ENCODE results near the gene PHF21B.

Gene PHF21B

DNA sequence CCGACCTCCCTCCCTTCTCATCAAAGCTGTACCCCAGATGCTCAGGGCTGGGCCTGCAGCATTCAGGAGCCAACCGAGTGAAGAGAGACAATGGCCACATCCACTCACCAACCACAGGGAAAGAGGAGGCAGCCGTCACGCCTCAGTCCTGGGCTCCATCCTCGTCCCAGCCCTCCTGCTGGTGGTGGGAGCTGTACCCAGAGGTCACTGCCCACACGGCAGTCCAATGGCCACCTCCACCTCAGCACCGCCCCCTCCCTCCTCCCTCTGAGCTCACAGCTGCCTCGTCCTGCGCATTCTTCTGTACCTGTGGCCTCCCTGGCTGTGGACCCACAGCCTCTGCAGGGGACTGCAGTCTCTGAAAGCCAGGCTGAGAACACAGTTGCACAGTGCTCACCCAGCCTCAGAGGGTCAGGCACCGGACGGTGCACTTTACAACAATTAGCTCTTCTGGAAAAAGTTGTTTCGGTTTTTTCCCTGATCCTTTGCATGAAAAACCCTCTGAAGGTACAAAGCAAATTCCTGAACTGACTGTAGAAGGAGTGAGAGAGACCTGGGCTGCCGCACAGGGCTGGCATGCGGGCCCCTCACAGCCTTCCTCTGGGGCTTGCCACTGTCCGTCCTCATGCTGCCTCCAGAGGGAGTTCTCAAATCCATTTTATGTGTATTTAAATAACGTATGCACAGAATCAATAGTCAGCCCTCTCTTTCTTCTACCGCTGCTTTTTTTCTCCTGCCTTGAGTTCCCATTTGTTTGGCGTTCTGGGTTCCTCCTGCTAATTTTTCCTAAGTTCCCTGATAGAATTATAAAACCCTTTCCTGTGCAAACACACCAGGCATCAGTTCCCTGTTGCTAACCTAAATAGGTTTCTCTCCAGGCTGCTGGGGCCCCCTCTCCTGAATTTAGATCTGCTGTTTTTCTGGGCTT, 52.7 kb downstream of the PHF21B start:
- no peak for DNase-seq

- DNase-seq, result no peak
Measured at GRCh38 chr22:44955102-44955501, 54.7 kb downstream of the PHF21B start.

GRCh38 chr22:44954149-44954548, 55.7 kb downstream of the PHF21B start:
- no peak for DNase-seq

DNA sequence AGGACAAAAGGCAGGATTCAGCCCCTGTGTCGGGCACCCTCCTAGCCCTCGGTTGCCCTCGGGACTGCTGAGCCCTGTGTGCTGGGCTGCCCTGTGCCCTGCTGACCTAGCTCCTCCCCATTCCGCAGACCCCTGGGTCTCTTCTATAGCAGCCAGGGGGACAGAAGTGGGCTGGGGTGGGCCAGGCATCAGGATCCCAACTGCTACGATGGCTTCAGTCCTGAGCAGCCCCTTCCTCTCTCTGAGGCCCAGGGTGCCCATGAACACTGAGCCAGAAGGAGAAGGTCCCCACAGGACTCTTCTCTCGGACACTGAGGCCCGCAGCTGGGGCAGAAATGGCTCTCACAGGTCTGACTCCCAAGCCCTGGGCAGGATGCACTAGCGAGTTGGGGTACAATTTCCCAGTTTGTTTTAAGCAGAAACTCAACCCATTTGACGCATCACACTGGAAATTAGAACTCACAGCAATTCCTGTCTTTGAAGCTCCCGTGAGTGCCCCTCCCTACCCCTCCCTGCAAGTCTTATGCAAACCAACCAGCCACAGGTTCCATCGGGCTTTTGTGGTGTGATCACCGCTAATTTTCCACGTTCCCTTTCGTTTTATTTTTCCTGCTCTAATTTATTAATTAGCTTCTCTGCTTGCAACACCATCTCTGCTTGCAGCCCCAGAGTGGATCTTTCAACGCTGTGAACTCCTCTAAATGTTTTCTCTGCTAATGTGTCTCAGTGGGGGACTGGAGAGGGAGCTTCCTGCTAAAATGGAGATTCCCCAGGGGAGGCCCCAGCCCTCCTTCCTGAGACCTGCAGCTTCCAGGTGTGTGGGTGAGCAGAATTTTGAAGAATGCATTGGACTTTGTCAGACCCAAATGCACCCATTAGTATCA, 56.7 kb downstream of the PHF21B start:
- DNase-seq, result no peak

- no peak for DNase-seq
Measured at GRCh38 chr22:44951510-44951816, 58.3 kb downstream of the PHF21B start.

DNA sequence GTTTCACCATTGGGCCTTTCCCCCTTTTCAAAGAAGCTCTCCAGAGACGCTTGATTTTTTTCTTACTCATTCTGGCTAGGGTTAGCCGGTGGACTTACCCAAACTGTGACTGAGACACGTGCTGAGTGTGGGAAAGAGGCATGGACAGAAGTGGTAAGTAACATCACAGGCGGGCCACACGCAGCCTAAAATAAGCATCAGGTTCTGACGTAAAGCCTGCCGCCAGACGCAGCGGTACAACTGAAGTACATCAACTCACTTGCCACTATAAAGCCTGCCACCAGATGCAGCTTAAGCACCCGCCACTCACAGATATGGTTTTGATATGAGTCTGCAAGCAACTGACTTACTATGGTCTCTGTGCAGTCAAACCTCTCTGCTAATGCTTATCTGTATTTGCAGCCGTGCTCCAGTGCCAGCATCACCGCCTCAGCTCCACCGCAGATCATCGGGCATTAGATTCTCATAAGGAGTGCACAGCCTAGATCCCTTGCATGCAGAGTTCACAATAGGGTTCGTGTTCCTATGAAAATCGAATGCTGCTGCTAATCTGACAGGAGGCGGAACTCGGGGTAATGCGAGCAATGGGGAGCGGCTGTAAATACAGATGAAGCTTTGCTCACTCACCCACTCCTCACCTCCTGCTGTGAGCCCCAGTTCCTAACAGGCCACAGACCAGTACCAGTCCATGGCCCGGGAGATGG, 58.8 kb downstream of the PHF21B start:
- no peak for DNase-seq

DNA sequence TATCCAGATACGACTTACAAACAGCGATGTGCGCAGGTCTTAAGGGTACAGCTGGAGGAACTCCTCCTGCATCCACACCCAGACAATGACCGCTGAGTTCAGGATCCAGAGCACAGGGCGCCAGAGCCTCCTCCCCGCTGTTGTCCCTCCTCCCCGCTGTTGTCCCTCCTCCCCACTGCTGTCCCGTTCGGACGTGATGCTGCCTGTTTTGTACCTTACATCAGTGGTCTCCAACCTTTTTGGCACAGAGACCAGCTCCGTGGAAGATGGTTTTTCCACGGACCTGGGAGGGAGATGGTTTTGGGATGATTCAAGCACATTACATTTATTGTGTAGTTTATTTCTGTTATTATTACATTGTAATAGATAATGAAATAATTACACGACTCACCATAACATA, 62.0 kb downstream of the PHF21B start:
- no peak for DNase-seq

- DNase-seq, result no peak
Measured at GRCh38 chr22:44947049-44947448, 62.8 kb downstream of the PHF21B start.

GRCh38 chr22:44944883-44945601, 64.8 kb downstream of the PHF21B start:
- no peak for DNase-seq

GRCh38 chr22:44943701-44944324, 66.0 kb downstream of the PHF21B start:
- no peak for DNase-seq

DNA sequence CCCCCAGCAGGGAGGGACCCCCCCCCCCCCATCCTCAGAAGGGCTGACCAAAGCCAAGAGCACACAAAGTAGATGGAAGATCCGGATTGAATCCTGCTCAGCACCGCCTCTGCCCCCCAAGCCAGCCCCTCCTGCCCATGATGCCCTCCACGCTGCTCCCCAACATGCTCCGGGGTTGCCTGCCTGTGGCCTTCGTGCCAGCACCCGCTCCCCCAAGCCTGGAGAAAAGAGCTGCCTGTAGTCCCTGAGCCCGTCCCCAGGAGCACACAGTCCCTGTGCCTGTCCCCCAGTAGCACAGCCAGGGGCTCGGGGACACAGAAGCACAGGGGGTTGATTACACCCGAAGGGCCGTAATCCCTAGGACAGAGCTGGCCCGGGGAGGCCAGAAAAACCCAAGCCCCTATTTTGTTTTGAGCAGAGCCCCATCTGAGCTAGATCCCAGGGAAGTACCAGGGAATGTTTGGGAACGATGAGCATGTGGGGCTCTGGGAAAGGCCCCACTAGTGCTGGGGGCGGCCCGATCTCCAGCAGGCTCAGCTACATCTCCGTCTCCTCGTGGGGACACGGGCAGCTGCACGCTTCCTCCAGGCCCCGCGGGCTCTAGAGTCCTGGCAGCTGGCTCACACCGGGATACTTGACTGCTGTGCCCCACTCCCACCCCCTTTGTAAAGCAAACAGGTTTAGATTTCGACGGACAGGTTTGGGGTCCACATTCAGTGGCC, 66.7 kb downstream of the PHF21B start:
- DNase-seq, result no peak

DNA sequence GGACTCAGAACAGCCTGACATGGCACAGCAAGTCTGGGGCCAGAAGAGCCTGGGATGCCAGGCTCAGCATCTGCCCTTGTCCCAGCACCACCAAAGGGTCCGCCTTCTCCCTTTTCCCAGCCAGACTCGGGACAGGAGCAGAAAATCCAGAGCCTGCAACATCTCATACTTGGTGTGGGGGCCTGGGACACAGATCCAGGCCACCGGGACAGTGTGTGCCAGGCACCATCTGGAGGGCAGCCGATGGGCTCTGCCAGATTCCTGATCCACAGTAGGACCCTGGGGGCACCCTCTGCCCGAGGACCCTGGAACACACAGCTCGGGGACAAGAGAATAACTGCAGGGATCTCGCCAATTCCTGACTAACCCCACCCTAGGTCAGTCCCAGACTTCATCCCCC, 67.7 kb downstream of the PHF21B start:
- DNase-seq, result no peak

- no peak for DNase-seq
Measured at GRCh38 chr22:44941207-44941606, 68.6 kb downstream of the PHF21B start.

GRCh38 chr22:44940130-44940529, 69.7 kb downstream of the PHF21B start:
- no peak for DNase-seq

DNA sequence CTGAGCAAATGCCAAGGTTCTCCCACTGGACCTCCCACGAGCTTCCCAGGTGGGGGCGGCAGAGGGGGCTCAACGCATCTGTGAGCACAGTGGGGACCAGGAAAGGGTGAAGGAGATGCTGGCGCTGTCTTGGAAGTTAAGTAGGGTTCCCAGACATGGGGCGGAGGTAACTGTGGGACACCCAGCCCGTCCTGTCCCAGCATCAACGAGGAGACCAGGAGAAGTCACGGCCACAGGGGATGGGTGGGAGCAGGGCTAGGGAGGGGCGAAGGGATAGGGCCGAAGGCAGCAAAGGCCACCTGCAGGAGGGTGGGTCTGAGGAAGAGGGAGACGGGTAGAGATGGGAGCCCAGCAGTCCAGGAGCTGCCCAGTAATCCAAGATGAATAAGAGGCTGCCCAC, 70.4 kb downstream of the PHF21B start:
- no peak for DNase-seq

DNA sequence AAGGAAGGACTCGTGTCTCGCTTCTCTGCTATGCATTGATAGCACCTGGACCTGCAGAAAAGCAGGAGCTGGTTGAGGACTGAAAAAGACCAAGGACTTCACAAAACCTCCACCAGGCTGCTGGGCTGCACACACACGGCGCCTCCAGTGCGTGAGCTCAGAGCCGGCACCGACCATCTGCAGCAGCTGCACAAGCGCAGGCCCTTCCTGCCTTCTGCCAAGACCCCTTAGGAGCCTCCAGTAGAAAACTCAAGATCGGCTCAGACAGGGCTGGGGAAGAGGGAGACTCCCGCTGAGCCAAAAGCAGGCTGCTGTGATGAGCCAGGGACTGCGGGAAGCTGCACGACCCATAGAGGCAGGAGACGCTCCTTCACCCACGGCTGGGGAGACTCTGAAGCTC, 70.9 kb downstream of the PHF21B start:
- DNase-seq, result no peak

DNA sequence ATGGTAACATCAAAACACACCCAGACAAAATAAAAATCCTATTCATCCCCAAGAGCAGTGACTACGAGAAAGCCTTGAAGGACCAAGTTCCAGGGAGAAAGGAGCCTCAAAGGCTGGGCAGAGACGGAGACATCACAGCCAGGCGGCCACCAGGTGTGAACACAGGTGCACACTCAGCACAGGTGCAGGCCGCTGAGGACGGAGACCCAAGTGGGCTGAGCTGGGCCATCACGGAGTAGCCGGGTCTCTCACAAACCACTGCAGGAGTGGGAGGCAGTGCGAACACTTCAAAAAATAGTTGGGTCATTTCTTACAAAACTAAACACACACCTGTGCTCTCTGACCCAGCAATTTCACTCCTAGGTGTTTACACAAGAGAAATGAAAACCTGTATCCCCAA, 72.6 kb downstream of the PHF21B start:
- no peak for DNase-seq

DNA sequence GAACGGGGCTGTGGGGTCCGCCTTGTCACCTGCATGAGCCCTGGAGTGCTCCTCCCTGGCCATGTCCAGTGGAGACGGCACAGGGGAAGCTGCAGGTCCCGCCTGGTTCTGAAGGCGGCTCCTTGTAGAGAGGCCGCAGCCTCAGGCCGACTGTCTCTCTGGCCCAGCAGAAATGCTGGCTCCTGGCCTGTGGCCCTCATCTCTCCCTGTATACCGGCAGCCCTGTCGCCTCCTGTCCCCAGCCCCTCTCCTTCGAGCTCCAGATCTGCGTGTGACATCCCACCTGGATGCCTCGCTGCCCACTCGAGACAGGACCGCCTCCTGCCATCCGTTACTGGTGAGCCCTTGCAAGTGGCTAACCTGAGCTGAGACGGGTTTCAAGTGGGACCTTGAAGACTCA, 73.6 kb downstream of the PHF21B start:
- no peak for DNase-seq

GRCh38 chr22:44935724-44936123, 74.1 kb downstream of the PHF21B start:
- DNase-seq, result no peak

GRCh38 chr22:44934454-44934735, 75.4 kb downstream of the PHF21B start:
- no peak for DNase-seq

GRCh38 chr22:44933666-44934453, 75.9 kb downstream of the PHF21B start:
- DNase-seq, result no peak

Data from DMS 273 treated with DMSO at 0.1 percent for 48 hours (cell line).